Measurements from ENCODE around the gene DRC1. TPM values are rescaled to one million over a fixed set of nuclear protein-coding genes. Genes with fewer than 3 reads are reported as not detected.

The DRC1 gene
- polyA plus RNA-seq, 2 of the 4 experiments (the other 2 are of a cell fraction), result 0.21 to 0.39 TPM

- no peak overlapping the region for H3K4me3 ChIP-seq
- ChIA-PET CTCF (interaction anchor here (1.0 to 1.3 kb wide), 2 partner anchors 12 to 47 kb away, joined by 3 read pairs; no protein-coding TSS in a partner anchor), POLR2A (no interaction called here)
- DNase-seq (ENCODE audit: low read depth in 1 of 2, low spot score in 1 of 2) (no peak), ATAC-seq (no peak; a peak in 1 of 6 replicates), FAIRE-seq (no peak)
- H3K27ac ChIP-seq, result peak overlapping the region; percentile 74 to 83
- no peaks in the 10 kb centered on the region for H3K9me3 ChIP-seq
- WGBS (ENCODE audit: missing lambda C conversion rate), result 84% methylated on average over 6 of the region's 6 CpGs
- peaks cover 18% of the 10 kb centered on the region; the same call in 2 of the 3 replicates for H3K4me1 ChIP-seq
- TF ChIP-seq ZNF302 (CRISPR knock-in tag; IDR thresholded peaks at IDR 0.05) (no peak), MAFK (IDR thresholded peaks at IDR 0.05; ENCODE audit: partially characterized antibody) (peak; percentile 73)
- H3K4me2 ChIP-seq, result peak overlapping the region; percentile 82
Measured at GRCh38 chr2:26411419-26411818, 9.7 kb downstream of the DRC1 start.

- Histone ChIP-seq H3K27ac (peak overlapping the region; percentile 74 to 83), H3K4me3 (peak overlapping the region; percentile 37), H3K4me2 (peak overlapping the region; percentile 82), H3K9me3 (no peaks in the 10 kb centered on the region), H3K4me1 (peaks cover 18% of the 10 kb centered on the region; the same call in 2 of the 3 replicates)
- DNase-seq (ENCODE audit: low read depth in 1 of 2, low spot score in 1 of 2) (peak; percentile 42 to 89), ATAC-seq (peak; percentile 86 to 90), FAIRE-seq (peak; percentile 73)
- ChIA-PET POLR2A (no interaction called here), CTCF (interaction anchor here (1.3 kb wide), 1 partner anchor 46 kb away, joined by 3 read pairs; no protein-coding TSS in a partner anchor)
- no peak for TF ChIP-seq FOSL2 (IDR thresholded peaks at IDR 0.05)
- TF ChIP-seq FOSL2 (CRISPR knock-in tag; IDR thresholded peaks at IDR 0.05), result 0 out of 2 replicates have a peak, but pooled peaks have one; percentile 7
- TF ChIP-seq, protein P1, sequence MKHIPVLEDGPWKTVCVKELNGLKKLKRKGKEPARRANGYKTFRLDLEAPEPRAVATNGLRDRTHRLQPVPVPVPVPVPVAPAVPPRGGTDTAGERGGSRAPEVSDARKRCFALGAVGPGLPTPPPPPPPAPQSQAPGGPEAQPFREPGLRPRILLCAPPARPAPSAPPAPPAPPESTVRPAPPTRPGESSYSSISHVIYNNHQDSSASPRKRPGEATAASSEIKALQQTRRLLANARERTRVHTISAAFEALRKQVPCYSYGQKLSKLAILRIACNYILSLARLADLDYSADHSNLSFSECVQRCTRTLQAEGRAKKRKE (CRISPR knock-in tag; IDR thresholded peaks at IDR 0.05; ENCODE audit: low read depth), result peak; percentile 46; the same call in 1 of the 2 replicates
- TF ChIP-seq NFE2L2 (conservative IDR thresholded peaks at IDR 0.05; ENCODE audit: low read length), result peak; percentile 86
- no peak for TF ChIP-seq HMGXB4 (CRISPR knock-in tag; IDR thresholded peaks at IDR 0.05; ENCODE audit: borderline replicate concordance)
- no peak for TF ChIP-seq GATA3 (IDR thresholded peaks at IDR 0.05; ENCODE audit: borderline replicate concordance)
- TF ChIP-seq MAFK (IDR thresholded peaks at IDR 0.05; ENCODE audit: partially characterized antibody), result peak; percentile 92
- no peak for TF ChIP-seq BHLHE40 (IDR thresholded peaks at IDR 0.05; ENCODE audit: low read depth, low read length)
- TF ChIP-seq CEBPB (IDR thresholded peaks at IDR 0.05), result peak in 1 of 2 experiments; percentile 62; a peak in 2 of 4 replicates
- no peak for TF ChIP-seq RFX5 (IDR thresholded peaks at IDR 0.05)
- WGBS (ENCODE audit: missing lambda C conversion rate), result 22% methylated on average over 10 of the region's 10 CpGs
Measured at GRCh38 chr2:26412091-26412673, 10.5 kb downstream of the DRC1 start.

DNA sequence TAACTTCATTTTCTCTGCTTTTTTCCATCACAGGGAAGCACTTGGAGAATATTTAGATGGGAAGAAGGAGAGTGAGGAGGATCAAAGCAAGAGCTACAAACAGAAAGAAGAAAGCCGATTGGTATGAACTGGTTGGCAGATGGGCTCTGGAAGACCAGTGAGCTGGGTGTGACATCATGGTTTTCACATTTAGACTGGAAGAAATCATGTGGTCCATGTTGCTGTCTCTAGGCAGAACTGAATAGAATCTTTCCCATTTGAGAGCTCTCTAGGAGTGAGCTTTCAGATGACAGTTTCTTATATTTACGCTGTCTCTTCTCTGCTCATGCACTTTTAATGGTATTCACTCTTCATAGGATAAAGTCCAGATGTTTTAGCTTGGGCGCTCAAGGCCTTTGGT lies 12.6 kb downstream of the DRC1 start:
- Histone ChIP-seq H3K4me2 (no peak overlapping the region), H3K27ac (no peak overlapping the region), H3K9me3 (no peaks in the 10 kb centered on the region), H3K4me3 (no peak overlapping the region), H3K4me1 (peaks cover 18% of the 10 kb centered on the region; the same call in 2 of the 3 replicates)
- ATAC-seq (peak; percentile 44 to 54; a peak in 3 of 6 replicates), DNase-seq (ENCODE audit: low read depth in 1 of 2, low spot score in 1 of 2) (peak in 1 of 2 experiments; percentile 37), FAIRE-seq (no peak)
- ChIA-PET POLR2A (no interaction called here), CTCF (interaction anchor here (0.5 to 0.9 kb wide), 3 partner anchors 17 to 545 kb away, joined by 3 to 6 read pairs (median 3); no protein-coding TSS in a partner anchor)
- 85% methylated on average over 3 of the region's 3 CpGs for WGBS (ENCODE audit: missing lambda C conversion rate)
- TF ChIP-seq NR3C1 (IDR thresholded peaks at IDR 0.05), result no peak
- TF ChIP-seq RCOR1 (IDR thresholded peaks at IDR 0.05; ENCODE audit: low read depth, low read length), result no peak
- no peak for TF ChIP-seq EHF (CRISPR knock-in tag; IDR thresholded peaks at IDR 0.05)
- TF ChIP-seq, protein P2, sequence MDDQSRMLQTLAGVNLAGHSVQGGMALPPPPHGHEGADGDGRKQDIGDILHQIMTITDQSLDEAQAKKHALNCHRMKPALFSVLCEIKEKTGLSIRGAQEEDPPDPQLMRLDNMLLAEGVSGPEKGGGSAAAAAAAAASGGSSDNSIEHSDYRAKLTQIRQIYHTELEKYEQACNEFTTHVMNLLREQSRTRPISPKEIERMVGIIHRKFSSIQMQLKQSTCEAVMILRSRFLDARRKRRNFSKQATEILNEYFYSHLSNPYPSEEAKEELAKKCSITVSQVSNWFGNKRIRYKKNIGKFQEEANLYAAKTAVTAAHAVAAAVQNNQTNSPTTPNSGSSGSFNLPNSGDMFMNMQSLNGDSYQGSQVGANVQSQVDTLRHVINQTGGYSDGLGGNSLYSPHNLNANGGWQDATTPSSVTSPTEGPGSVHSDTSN (IDR thresholded peaks at IDR 0.05), result no peak
- TF ChIP-seq HEYL (CRISPR knock-in tag; IDR thresholded peaks at IDR 0.05), result no peak
- no peak for TF ChIP-seq CEBPB (IDR thresholded peaks at IDR 0.05)
- TF ChIP-seq, protein P1 (CRISPR knock-in tag; IDR thresholded peaks at IDR 0.05; ENCODE audit: low read depth), result no peak
- TF ChIP-seq EP300 (IDR thresholded peaks at IDR 0.05), result no peak
- no peak for TF ChIP-seq HDAC2 (IDR thresholded peaks at IDR 0.05)
- no peak for TF ChIP-seq NFE2L2 (conservative IDR thresholded peaks at IDR 0.05; ENCODE audit: low read length)
- no peak for TF ChIP-seq ZFP36 (IDR thresholded peaks at IDR 0.05; ENCODE audit: borderline replicate concordance, partially characterized antibody)
- no peak for TF ChIP-seq FOSL2 (IDR thresholded peaks at IDR 0.05)
- TF ChIP-seq FOSL2 (CRISPR knock-in tag; IDR thresholded peaks at IDR 0.05), result no peak
- no peak for TF ChIP-seq ELK1 (IDR thresholded peaks at IDR 0.05; ENCODE audit: low read depth, low read length)
- TF ChIP-seq USF2 (IDR thresholded peaks at IDR 0.05), result no peak
- TF ChIP-seq CTCF (IDR thresholded peaks at IDR 0.05), result no peak
- no peak for TF ChIP-seq EHMT2 (IDR thresholded peaks at IDR 0.05; ENCODE audit: low read depth)
- TF ChIP-seq RFX5 (IDR thresholded peaks at IDR 0.05), result no peak
- no peak for TF ChIP-seq TFCP2L1 (CRISPR knock-in tag; IDR thresholded peaks at IDR 0.05)
